ENCODE data around the gene USP46.

Gene USP46

DNA sequence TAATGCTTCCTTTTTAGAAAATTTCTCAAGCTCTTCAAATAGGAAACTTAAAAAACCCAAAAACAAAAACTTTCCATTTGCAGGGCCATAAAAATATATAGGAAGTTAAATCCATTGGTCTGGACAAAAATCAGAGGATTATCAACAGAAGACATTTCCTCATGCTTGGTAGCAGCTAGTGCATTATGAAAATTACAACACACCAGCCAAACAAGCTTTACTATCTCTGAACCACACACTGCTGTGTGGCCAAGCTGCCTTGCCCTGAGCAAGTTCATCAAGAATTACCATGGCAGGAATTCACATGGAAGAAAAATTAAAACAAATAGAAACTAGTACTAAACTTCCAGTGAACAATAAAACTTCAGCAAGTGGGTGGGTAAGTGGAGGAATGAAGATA is 3.6 kb downstream of the USP46 start:
- no peak for DNase-seq (ENCODE audit: low read depth)

DNA sequence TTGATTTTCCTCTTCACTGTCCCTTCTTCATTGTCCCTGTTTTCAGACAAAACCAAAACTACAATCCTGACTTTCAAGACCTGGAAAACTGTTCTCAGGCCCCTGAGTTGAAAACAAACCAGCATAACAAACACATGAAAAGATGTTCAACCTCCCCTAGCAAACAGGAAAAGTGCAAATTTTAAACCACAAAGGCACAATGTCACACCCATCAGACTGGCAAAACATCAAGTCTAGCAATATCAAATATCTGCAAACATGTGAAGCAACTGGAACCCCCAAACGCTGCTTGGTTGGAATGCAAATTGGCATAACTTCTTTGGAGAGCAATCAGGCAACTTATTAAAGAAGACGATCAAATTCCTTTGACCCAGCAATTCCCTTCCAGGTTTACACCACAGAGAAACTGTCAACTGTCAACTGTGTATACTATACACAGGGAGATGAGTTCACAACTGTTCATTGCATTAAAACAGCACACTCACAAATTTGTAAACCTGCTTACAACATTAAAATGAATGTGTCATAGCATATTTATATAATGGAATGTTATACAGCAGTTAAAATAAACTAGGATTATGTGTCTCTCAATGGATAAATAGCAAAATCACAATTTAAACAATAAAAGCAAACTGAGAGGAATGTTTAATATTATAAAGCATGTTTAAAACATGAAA is 7.0 kb downstream of the USP46 start:
- no peak for DNase-seq (ENCODE audit: low read depth)

GRCh38 chr4:52648836-52649235 is 10.3 kb downstream of the USP46 start:
- no peak for DNase-seq (ENCODE audit: low read depth)

DNA sequence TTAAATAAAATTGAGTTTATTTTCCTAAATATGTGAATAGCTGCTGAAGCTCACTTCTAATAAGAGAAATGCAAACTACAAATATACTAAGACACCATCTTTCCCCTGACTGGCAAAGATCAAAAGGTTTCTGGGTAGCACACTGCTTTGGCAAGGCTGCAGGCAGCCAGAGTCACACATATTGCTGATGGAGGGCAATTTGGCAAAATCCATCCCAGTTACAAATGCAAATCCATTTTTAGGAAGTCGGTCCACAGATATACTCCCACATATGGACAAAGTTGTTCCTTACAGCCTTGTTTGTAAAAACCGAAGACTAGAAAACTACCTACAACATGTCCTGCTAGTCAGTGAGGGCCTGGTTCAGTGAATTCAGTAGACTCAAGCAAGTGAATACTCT is 12.4 kb downstream of the USP46 start:
- DNase-seq (ENCODE audit: low read depth), result no peak

GRCh38 chr4:52646096-52646495 is 13.0 kb downstream of the USP46 start:
- no peak for DNase-seq (ENCODE audit: low read depth)

DNA sequence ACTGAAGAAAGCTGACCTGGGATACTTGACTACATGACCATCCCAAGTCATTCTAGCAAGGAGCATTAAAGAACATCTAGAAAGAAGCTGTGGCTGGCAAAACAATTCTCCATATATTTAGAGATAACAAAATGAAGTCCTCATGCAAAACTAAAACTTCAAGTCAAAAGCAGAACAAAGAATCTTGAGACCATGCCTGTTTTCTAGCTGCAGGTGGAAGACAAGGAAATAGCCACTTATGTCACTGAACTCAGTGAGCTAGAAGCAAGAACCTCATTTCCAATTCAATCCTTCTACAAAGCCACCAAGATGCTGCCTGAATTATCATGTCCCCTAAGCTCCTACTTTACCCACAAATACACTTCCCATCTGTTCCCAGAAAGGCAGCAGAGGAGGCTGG is 13.8 kb downstream of the USP46 start:
- no peak for DNase-seq (ENCODE audit: low read depth)

DNA sequence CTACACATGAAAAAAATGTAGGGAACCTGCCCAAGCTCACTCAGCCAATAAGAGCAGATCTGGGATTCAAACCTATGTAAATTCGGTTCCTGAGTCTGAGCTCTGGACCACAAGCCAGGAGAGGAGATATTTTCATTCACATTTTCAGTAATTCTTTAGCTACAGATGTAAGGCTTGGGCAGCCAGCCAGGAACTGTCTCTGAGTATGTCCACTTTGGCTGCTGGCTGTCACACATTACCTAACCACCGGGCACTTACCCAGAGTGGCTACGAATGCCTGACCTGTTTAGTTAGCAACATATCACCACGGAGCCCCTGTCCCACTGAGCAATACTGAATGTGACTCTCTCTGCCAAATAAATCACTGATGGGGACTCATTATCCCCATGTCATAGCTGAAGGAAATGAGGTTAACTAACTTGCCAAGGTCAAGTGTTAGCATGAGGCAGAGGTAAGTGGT is 15.3 kb downstream of the USP46 start:
- no peak for DNase-seq (ENCODE audit: low read depth)

DNA sequence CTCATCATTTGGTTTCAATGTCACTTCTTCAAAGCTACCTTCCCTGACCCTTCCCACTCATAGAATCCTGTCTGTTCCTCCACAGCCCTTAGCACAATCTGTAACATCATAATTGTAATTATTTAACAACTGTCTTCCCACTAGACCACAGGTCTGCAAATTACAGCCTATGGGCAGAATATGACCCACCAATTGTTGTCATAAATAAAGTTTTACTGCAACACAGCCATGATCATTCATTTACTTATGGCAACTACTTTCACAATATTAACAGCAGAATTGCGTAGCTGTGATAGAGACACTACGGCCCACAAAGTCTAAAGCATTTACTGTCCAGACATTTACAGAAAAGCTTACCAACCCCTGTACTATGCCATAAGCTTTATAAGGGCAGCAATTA is 15.9 kb downstream of the USP46 start:
- DNase-seq (ENCODE audit: low read depth), result no peak

GRCh38 chr4:52641854-52642563 is 17.1 kb downstream of the USP46 start:
- no peak for DNase-seq (ENCODE audit: low read depth)

- no peak for DNase-seq (ENCODE audit: low read depth)
Observed at GRCh38 chr4:52640808-52641565, 18.1 kb downstream of the USP46 start.

DNA sequence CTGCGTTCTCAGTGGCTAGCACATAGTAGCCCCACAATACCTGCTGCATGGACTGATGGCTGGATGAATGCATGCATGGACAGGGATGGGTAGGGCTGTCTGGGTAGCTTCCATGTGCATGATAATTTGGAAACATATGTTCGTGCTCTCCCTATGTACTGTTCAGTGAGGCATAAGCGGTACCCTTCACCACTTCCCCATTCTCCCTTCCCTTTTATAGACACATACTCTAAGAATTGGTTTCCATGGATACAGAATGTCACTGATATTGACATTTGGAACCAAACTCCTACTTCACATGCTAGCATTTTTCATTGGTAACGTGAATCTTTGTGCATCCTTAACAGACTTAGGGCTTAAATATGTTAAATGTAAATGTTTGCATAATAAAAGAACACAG is 20.4 kb downstream of the USP46 start:
- no peak for DNase-seq (ENCODE audit: low read depth)

GRCh38 chr4:52637116-52637515 is 22.0 kb downstream of the USP46 start:
- DNase-seq (ENCODE audit: low read depth), result no peak

- DNase-seq (ENCODE audit: low read depth), result no peak
Observed at GRCh38 chr4:52635560-52635959, 23.5 kb downstream of the USP46 start.

DNA sequence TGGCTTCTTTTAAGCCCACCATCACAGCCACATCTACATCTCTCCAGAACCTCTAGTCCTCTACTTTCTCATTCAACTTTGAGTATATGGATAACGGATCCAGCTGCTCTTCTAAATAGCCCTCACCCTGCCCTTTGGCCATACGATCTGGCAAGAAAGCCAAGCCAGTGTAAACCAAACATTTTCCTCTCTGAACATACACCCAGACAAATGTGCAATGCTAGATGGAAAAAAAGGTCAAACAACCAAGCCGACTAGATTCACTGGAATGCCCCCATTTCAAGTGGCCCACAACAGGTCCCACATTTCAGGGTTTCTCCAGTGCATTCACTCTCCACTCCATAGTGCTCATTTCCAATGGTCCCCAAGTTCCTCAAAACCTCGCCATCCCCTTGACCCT is 24.0 kb downstream of the USP46 start:
- DNase-seq (ENCODE audit: low read depth), result no peak

- no peak for DNase-seq (ENCODE audit: low read depth)
Observed at GRCh38 chr4:52633846-52634245, 25.3 kb downstream of the USP46 start.

DNA sequence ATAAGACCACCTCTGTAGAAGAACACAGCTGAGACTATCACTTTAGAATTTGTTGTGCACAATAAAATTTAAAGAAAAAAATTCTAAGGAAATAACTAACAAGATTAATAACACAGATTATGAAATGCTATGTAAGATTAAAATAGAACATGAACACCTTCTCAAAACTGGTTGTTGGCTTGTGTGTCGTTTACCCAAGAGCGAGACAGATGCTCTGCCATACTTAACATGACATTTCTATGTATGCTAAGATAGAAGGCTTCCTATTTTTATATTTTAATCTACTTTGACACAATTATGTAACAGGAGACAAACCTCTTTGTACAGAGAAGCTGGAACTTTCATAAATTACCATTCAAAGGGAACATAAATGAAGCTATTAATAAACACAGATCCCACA is 30.1 kb downstream of the USP46 start:
- no peak for DNase-seq (ENCODE audit: low read depth)

DNA sequence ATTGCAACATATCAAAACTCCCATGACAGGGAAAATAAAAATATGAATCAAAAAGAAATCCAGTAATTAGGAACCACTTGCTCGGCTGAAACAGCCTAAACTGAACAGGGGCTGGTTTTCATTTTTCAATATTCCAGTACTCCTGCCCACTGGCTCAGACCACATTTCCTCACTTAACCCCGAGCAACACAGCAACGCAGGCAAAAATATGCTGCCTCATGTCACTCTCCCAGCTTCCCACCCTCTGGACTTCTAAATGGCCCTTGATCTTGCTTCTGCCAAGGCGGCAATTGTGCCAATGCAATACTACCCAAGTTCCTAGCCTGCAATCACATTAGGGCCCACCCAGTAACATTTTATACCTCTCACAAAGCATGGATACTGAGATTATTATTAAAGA is 30.6 kb downstream of the USP46 start:
- no peak for DNase-seq (ENCODE audit: low read depth)

- no peak for DNase-seq (ENCODE audit: low read depth)
Observed at GRCh38 chr4:52627876-52628275, 31.2 kb downstream of the USP46 start.

GRCh38 chr4:52625216-52625615 is 33.9 kb downstream of the USP46 start:
- no peak for DNase-seq (ENCODE audit: low read depth)

DNA sequence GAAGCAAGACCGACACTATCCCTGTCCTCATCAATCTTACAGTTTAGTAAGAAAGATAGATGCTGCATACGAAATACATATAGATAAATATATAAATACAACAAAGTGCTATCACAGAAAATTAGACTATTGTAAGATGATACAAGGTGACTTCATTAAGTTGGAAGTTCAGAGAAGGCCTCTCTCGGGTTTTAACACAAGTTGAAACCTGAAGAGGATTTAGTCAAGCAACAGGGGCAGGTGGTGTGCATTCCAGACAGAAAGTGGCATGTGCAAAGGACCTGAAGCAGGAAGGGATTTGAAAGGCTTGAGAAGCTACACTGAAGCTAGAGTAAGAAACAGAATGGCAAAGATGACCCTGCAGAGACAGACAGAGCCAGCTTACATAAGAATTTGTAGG is 36.5 kb downstream of the USP46 start:
- DNase-seq (ENCODE audit: low read depth), result no peak

DNA sequence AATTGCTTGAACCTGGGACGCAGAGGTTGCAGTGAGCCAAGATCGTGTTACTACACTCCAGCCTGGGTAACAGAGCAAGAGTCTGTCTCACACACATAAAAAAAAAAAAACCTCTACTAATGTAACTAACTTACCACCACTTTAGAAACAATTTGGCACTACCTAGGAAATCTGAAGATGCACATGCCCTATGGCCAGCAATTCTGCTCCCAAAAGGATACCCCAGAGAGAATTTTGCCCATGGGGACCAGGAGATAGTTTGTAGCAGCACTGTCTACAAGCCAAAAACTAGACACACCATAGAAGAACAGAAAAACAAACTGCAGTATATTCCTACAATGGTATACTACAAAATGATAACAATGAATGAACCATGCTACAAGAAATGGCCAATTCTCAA is 37.5 kb downstream of the USP46 start:
- DNase-seq (ENCODE audit: low read depth), result no peak

GRCh38 chr4:52619591-52619931 is 39.5 kb downstream of the USP46 start:
- no peak for DNase-seq (ENCODE audit: low read depth)

Data from activated gamma-delta T cell treated with anti-CD3 and anti-CD28 coated beads, Interleukin-2, amount 50 U/mL, for 16 hours (primary cell).